Measurements from ENCODE around the gene SEC16A. TPM values are rescaled to one million over a fixed set of nuclear protein-coding genes. Genes with fewer than 3 reads are reported as not detected.
"Not testable (repeated sequence)": the region's sequence is repeated elsewhere in the genome, so short reads cannot be mapped to it uniquely, and the experiment has no call there.

Gene SEC16A
- total RNA-seq, 4 donors from 2014 or later, result 31.2 to 49.1 (median 38.6) TPM

DNA sequence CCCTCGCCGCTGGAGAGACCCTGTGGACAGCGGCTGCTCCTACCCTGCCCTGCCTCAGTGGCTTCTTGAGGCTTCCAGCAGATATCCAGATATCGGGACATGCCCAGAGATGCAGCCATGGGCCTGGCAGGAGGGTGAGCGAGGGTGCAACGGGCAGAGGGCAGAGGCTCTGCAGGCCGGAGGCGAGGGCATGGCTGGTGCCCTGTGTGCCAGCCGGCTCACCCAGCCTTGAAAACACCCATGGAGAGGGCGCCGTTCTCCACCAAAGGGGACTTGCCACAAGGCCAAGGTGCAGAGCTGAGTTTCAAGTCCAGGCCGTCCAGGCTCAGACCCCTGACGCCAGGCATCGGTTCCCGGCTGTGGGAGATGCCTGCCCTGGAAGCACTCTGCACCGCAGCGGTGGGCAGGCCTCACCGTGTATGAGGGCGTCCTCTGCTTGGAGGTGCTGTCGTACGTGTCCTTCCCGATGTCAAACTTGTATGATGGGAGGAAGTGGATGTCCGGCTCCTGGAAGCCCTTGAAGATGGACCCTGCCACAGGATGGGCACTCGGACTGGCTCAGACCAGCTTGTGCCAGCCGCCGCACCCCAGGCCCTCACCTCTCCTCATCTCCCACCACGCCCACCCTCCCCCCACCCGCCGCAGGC, 52.1 kb downstream of the SEC16A start:
- intact Hi-C loops (cut with DNase I), result no loop called here
- Histone ChIP-seq H3K4me1 (peaks cover 0 to 6% (median 0%) of the 10 kb centered on the region in 3 donors), H3K4me3 (no peak overlapping the region), H3K27me3 (no peaks in the 10 kb centered on the region), H3K9me3 (no peaks in the 10 kb centered on the region), H3K36me3 (peaks cover 10 to 75% (median 17%) of the 10 kb centered on the region in 3 donors), H3K27ac (no peak overlapping the region)
- 91 to 95% methylated on average over 8 to 16 of the region's 29 CpGs for WGBS, 2 donors
- TF ChIP-seq, protein P1, sequence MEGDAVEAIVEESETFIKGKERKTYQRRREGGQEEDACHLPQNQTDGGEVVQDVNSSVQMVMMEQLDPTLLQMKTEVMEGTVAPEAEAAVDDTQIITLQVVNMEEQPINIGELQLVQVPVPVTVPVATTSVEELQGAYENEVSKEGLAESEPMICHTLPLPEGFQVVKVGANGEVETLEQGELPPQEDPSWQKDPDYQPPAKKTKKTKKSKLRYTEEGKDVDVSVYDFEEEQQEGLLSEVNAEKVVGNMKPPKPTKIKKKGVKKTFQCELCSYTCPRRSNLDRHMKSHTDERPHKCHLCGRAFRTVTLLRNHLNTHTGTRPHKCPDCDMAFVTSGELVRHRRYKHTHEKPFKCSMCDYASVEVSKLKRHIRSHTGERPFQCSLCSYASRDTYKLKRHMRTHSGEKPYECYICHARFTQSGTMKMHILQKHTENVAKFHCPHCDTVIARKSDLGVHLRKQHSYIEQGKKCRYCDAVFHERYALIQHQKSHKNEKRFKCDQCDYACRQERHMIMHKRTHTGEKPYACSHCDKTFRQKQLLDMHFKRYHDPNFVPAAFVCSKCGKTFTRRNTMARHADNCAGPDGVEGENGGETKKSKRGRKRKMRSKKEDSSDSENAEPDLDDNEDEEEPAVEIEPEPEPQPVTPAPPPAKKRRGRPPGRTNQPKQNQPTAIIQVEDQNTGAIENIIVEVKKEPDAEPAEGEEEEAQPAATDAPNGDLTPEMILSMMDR (IDR thresholded peaks at IDR 0.05), result no peak
- no peak for TF ChIP-seq POLR2A (IDR thresholded peaks at IDR 0.05)
- DNase-seq, result no peak

DNA sequence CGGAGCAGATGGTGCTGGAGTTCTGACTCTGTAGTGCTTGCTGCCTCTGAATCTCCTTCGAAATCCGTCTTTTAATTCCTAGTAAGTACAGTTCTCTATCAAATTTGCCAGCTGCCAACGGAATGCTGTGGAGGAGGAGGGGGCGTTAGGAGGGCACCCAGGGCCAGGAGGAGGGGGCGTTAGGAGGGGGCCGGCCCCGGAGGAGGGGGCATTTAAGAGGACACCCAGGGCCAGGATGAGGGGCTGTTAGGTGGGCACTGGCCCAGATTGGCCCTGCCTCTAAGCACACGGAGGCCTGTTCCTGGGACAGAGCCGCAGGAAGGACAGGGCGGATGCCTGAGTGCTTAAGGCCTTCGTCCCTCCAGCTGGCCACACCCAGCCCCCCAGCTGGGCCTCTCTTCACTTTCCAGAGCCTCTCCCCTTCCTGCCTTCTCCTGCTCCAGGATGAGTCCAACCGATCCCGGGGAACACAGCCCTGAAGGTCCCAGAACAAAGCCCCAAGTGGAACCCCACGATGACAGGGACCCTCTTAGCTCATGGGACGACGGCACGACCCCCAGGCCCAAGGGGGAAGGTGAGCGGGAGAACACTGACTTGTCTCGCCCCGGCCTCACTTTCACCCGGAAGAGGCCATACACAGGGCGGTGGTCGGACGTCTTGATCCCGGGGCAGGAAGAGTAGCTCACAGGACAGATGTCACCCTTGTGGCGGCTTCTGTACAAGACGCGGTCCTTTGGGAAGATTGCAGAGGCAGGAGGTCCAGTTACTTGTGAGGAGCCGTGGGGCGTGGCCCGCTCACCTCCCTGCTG, 53.0 kb downstream of the SEC16A start:
- Histone ChIP-seq H3K4me3 (no peak overlapping the region), H3K27me3 (no peaks in the 10 kb centered on the region), H3K9me3 (no peaks in the 10 kb centered on the region), H3K4me1 (peaks cover 0 to 4% (median 0%) of the 10 kb centered on the region in 3 donors), H3K27ac (no peak overlapping the region), H3K36me3 (peaks cover 10 to 72% (median 17%) of the 10 kb centered on the region in 3 donors)
- TF ChIP-seq POLR2A (IDR thresholded peaks at IDR 0.05), result no peak
- TF ChIP-seq, protein P1 (IDR thresholded peaks at IDR 0.05), result no peak
- WGBS, 2 donors, result 62 to 72% methylated on average over 8 to 14 of the region's 32 CpGs
- intact Hi-C loops (cut with DNase I), result no loop called here
- no peak for DNase-seq

DNA sequence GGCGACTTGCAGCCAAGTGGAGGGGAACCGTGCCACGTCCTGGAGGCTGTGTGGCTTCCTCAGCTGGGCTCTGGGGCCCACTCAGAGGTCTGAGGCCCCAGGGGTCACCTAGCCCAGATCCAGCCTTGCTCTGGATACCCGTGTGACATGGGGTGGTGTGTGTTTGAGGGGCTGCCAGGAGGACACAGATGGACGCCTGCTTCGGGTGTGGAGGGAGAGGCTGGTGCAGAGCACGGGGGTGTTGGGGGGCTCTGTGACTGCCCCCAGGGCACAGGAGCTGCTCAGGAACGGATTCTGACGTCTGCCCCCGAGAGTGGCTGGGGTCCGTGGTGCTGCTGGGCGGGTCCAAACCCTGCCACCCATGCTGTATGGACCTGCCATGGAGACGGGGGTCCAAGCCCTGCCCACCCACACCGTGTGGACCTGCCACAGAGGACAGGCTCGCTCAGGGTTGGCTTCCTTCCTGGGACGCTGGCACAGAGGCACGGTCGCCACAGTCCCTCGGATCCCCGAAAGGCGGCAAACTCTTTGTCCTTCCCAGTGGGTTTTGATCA, 53.7 kb downstream of the SEC16A start:
- H3K27ac ChIP-seq, result no peak overlapping the region
- no peaks in the 10 kb centered on the region for H3K4me1 ChIP-seq
- H3K4me3 ChIP-seq, result no peak overlapping the region
- no peak for DNase-seq
- WGBS, 2 donors, result 80 to 85% methylated on average over 2 of the region's 21 CpGs
- intact Hi-C loops (cut with DNase I), result no loop called here
- H3K27me3 ChIP-seq, result no peaks in the 10 kb centered on the region
- peaks cover 11 to 72% (median 17%) of the 10 kb centered on the region in 3 donors for H3K36me3 ChIP-seq
- H3K9me3 ChIP-seq, result no peaks in the 10 kb centered on the region
- TF ChIP-seq, protein P1 (IDR thresholded peaks at IDR 0.05), result no peak
- TF ChIP-seq POLR2A (IDR thresholded peaks at IDR 0.05), result no peak

- no peaks in the 10 kb centered on the region for H3K9me3 ChIP-seq
- no peaks in the 10 kb centered on the region for H3K4me1 ChIP-seq
- H3K27me3 ChIP-seq, result no peaks in the 10 kb centered on the region
- no peak overlapping the region for H3K4me3 ChIP-seq
- intact Hi-C loops (cut with DNase I), result no loop called here
- no peak overlapping the region for H3K27ac ChIP-seq
- 49 to 67% methylated on average over 12 of the region's 12 CpGs for WGBS, 2 donors
- DNase-seq, result no peak
- H3K36me3 ChIP-seq, result peaks cover 31 to 72% (median 34%) of the 10 kb centered on the region in 3 donors
- TF ChIP-seq, protein P1 (IDR thresholded peaks at IDR 0.05), result no peak
- TF ChIP-seq POLR2A (IDR thresholded peaks at IDR 0.05), result no peak
These were observed 56.1 kb downstream of the SEC16A start for GRCh38 chr9:136426787-136427186.

- H3K27ac ChIP-seq; H3K4me1 ChIP-seq; DNase-seq; H3K9me3 ChIP-seq; H3K27me3 ChIP-seq; H3K4me3 ChIP-seq; intact Hi-C loops (cut with DNase I): not testable (repeated sequence)
- WGBS, 2 donors, result 56 to 69% methylated on average over 1 to 7 of the region's 7 CpGs
- peaks cover 31 to 78% (median 36%) of the 10 kb centered on the region in 3 donors for H3K36me3 ChIP-seq
These were observed 57.5 kb downstream of the SEC16A start for GRCh38 chr9:136425367-136425766.
